Colon (tissue), 2 donors: Measurements from ENCODE around the gene FAM216B.
"Not testable (repeated sequence)": the region's sequence is repeated elsewhere in the genome, so short reads cannot be mapped to it uniquely, and the experiment has no call there.

Source experiments
- FAIRE-seq: peaks from 2 replicates; lab custom pipeline; 2012; peaks lifted over from hg19 to GRCh38; lab: Jason Lieb, UNC
- donor health status: control.
- donor health status: control.

Gene FAM216B

GRCh38 chr13:42786715-42787114, 5.3 kb downstream of the FAM216B start:
- no peak for FAIRE-seq

DNA sequence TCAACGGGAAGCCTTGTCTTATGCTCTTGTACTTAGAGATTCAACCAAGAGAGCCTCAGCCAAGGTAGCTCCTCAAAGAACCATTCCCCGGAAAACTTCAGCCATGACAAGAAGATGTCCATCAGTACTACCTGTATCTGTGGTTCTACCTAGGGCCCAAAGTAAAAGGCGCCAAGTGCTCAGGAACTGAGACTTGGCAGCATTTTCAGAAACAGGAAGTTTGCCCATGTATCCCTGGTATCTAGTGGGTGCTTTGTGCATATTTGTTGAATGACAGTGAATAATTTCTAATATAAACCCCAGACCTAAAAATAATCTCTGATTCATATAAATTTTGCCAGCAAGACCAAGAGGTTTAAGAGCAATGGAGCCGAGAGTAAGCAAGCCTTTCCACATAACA, 7.2 kb downstream of the FAM216B start:
- FAIRE-seq, result no peak

GRCh38 chr13:42792154-42792553, 10.8 kb downstream of the FAM216B start:
- FAIRE-seq, result no peak

DNA sequence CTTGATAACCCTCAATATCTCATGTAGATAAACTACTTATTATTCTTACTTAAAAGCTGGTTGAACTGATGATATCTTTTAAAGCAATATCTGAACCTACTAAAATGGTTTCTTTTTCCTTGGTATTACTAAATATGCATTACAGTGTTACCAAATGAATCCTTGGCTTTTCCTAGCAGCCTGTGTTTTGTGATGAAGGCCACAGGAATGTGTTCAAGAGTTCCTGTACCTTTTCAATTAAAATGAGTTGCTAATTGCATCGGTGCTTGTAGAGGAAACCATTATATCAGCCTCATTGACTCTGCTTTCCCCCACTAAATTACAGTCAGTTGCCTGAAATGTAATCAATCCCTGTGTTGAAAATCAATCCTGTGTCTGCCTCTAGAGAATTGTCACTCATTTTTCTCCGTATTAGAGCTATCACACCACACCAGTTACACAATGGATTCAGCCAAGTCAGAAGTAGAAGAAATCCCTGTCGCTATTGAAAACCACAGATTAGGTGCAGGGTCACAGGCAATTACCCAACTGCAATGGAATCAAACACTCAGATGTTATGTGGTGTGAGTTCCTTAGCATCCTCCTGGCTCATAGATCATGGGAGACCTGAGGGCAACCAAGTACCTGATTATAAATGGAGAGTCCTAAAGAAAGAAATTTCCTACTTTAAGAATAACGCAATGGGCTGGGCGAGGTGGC, 13.3 kb downstream of the FAM216B start:
- no peak for FAIRE-seq

DNA sequence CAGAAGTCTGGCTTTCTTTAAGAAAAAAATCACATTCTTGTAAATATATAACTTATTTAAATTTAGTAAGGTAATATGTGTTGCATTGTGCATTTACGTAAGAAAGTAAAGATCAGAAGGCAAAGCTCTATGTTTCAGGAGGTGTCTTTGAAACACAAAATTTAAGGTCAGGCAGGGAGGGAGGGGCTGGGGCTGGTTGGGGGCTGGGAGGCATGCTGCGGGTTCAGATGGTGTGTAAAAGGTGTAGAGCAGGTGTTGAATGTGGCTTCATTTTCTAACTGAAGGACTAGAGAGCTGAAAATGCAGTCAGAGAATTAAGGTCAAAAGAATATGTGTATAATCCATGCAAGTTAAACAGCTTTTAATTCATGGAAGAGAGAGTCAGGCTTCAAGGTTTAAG, 14.3 kb downstream of the FAM216B start:
- no peak for FAIRE-seq

- FAIRE-seq, result no peak
Measured at GRCh38 chr13:42796747-42797356, 15.5 kb downstream of the FAM216B start.

DNA sequence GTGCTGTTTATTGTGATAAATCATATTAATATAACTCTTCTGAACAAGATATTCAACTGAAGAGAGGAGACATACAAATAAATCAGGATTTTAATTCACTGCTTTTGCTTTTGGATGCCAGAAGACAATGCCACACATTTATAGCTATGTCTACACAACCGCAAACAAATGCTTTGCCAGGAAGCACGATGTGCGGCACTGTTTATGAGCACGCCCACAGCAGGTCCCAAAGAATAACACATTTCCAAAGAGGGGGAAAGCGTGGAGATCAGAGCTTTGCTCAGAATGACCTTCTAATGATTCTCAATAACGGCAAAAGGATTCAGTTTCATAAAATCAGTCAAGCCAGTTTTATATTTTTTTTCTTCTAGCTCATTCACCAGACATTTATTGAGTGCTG, 16.7 kb downstream of the FAM216B start:
- FAIRE-seq, result no peak

DNA sequence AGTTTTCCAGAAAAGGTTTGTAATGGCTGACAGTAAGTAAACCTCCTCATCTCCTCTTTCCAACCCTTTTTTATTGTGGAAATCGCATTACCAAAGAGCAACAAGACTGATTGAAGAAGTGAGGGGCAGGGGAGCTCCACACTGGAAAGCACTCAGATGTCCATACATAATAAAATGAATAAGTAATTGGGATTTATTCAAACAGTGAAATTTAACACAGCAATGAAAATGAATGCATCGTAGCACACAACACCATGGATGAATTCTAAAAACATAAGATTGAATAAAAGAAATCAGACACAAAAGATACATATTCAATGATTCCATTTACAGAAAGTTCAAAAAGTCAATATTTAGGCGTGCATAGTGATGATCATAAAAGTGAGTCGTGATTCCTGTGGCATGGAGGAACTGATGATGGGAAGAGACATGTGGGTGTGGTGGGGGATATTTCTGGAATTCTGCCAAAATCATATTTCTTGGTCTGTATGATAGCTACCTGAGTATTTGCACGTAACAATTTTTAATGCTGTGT, 18.8 kb downstream of the FAM216B start:
- FAIRE-seq, result no peak

GRCh38 chr13:42803563-42804204, 22.3 kb downstream of the FAM216B start:
- FAIRE-seq, result no peak

GRCh38 chr13:42804244-42804874, 23.0 kb downstream of the FAM216B start:
- FAIRE-seq, result no peak

DNA sequence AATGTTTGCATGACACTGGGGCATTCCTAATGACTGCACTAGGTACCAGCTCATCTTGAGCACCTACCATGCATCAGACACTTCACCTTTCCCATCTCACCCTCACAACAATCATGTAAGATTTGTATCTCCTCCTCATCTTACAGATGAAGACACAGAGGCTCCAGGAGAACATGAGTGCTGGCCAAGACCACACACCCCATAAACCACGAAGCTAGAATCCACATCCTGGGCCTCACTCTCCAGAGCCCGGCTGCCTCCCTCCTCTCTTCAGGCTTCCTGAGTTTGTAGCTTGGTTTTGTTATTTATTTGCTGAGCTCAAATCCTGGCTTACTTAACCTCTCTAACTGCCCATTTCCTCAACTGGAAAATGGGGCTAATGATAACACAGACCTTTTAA, 25.9 kb downstream of the FAM216B start:
- no peak for FAIRE-seq

GRCh38 chr13:42807866-42808265, 26.5 kb downstream of the FAM216B start:
- FAIRE-seq, result no peak

DNA sequence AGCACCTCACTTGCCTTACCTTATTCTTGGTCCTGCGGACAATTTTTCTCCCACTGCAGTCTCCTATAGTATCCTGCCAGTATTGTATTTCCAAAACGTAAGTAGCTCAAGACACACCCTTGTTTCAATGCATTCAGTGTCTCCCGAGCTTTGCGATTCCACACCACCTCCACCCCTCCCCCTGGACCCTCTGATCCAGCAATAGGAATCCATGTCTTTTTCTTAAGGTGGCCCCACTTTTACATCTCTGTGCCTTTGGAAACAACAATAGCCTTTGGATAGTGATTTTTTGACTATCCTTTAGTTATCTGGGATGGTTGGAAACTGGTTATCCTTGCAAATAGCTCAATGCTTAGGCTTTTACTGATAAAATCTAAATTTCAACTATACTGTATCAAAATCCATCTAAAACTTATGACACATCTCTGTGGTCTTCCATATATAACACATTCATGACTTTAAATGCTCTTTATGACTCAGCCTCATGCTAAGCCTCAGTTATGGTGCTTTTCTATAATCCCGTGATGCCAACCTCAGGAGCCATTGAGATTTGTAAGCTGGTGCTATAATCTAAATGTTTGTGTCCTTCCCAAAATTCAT, 27.1 kb downstream of the FAM216B start:
- FAIRE-seq, result no peak

- FAIRE-seq, result no peak
Measured at GRCh38 chr13:42812316-42812715, 30.9 kb downstream of the FAM216B start.

DNA sequence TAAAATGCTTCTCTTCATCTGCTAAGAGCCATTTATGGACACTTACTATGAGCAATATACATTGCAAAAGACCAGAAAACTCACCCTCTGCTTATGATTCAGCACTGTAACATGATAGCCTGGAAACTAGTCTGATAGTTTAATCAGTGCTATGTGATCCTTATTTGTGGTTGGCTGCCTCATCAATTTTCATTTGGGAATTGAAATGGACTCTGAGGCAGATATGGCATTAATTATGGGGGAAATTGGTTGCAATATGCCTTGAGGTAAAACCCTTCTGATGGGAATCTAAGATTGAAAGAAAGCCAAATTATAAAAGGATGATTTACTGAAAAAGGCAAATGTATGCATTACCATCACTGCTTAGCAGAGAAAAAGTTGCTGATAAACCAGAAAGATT, 33.5 kb downstream of the FAM216B start:
- FAIRE-seq, result no peak

DNA sequence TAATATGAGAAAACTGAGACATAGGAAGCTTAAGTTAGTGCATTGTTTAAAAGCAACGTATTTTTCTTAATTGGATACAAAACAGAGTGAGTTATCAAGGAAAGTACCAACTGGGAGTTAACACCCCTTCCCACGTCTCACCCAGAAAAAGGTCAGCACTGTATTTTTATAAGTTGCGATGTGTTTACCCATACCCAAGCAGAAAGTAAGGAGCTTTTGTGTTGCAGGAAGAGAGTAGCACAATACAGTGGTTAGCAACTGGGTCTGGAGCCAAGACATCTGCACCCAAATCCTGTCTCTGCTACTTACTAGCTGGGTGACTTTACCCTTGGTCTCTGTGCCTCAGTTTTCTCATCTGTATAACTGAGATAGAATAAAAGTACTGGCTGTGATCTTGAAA, 34.3 kb downstream of the FAM216B start:
- FAIRE-seq, result no peak

GRCh38 chr13:42816538-42816937, 35.2 kb downstream of the FAM216B start:
- FAIRE-seq, result no peak

DNA sequence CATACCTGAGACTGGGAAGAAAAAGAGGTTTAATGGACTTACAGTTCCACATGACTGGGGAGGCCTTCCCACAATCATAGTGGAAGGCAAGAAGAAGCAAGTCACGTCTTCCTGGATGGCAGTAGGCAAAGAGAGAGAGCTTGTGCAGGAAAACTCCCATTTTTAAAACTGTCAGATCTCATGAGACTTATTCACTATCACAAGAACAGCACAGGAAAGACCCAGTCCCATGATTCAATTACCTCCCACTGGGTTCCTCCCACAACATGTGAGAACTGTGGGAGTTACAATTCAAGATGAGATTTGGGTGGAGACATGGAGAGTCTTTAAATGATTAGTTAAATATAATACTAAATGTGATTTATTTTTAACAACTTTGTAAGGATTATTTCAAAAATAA, 38.3 kb downstream of the FAM216B start:
- FAIRE-seq, result not testable (repeated sequence)

DNA sequence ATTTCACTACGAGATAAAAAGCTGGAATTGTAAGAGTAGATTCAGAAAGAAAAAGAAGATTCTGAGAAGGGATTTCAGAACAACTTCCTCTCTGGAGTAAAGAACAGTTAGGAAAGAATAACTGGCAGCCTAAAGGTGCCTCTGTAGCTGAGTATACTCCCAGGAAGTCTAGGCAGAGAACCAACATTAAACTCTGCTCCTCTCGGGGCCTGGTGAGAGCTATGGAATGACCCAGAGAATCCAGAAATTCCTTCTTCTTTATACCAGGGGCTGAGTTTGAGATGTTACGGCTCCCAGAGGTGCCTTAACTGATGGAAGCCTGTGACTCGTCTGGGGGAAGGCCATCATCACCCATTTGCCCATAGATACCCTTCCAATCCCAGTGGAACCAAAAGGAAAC, 39.1 kb downstream of the FAM216B start:
- FAIRE-seq, result no peak

DNA sequence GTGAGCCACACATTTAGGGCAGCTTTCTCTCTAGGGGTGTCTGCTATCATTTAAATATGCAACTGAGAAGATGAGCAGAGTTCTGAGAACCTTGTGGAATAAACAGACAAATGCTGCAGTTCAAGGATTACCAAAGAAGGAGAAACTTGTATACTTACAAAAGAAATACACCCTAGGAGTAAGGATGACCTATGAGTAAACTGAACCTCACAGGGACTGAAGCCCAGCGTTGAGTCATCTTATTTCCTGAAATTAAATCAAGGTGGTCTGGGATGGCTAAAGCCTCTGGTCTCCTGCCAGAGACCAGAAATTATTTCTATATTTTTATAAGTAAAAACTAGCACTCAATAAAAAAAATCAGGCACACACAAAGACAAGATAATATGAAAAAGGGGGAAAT, 40.1 kb downstream of the FAM216B start:
- FAIRE-seq, result no peak

DNA sequence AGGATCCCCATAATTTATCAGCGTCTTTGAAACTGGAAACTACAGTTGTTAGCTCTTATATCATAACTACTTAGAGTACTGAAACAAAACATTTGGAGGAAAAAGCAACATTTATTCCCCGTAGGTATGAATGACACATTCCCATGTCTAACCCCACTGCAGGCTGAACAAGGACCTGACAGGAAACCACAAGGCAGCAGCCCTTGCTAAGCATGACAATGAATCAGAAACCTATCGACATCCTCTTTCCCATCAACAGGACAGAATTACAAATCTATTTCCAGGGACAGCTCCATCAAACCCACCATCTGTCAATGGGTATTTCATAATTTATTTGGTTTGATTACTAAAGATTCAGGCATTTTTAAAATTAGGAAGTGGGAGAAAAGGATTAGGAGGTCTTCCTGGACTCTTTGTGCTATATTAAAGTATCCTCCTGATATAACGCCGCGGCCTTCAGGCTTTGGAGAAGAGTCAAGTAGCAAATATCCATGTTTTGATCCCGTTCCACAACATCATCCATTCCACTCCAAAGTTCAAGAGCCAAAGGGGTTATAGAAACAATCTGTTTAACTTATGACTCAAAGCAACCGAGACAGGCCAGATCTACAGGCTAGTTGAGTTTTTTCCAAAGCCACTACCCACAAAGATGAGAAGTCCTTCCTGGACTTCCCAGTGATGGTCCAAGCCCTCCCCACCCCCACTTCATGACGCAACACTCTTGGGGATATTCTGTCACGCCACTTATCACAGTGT, 51.1 kb downstream of the FAM216B start:
- no peak for FAIRE-seq

GRCh38 chr13:42834946-42835345, 53.6 kb downstream of the FAM216B start:
- FAIRE-seq, result no peak
